GM15510 (cell line): ENCODE measurements around the gene NHERF2.

ENCODE experiments used
- POLR2A ChIP-seq: IDR thresholded peaks from 3 replicates; pipeline ENCODE4 v1.6.1; 2011; ENCODE audit warnings: borderline replicate concordance; ENCODE audit not compliant: insufficient read length; ENCODE audit errors: extremely low read depth

NHERF2 gene

GRCh38 chr16:1999866-2000514 is 26.7 kb upstream of the NHERF2 start:
- TF ChIP-seq POLR2A: no peak

GRCh38 chr16:2001035-2001434 is 25.7 kb upstream of the NHERF2 start:
- no peak for TF ChIP-seq POLR2A

GRCh38 chr16:2001456-2002355 is 25.0 kb upstream of the NHERF2 start:
- no peak for TF ChIP-seq POLR2A

- no peak for TF ChIP-seq POLR2A
Observed at GRCh38 chr16:2002406-2003230, 24.1 kb upstream of the NHERF2 start.

GRCh38 chr16:2003231-2003826 is 23.4 kb upstream of the NHERF2 start:
- no peak for TF ChIP-seq POLR2A

- no peak for TF ChIP-seq POLR2A
Observed at GRCh38 chr16:2003827-2004641, 22.7 kb upstream of the NHERF2 start.

GRCh38 chr16:2004795-2005517 is 21.7 kb upstream of the NHERF2 start:
- no peak for TF ChIP-seq POLR2A

- TF ChIP-seq POLR2A: no peak
Observed at GRCh38 chr16:2005646-2006045, 21.1 kb upstream of the NHERF2 start.

- TF ChIP-seq POLR2A: no peak
Observed at GRCh38 chr16:2006317-2006716, 20.4 kb upstream of the NHERF2 start.

GRCh38 chr16:2007081-2007836 is 19.4 kb upstream of the NHERF2 start:
- TF ChIP-seq POLR2A: no peak

- TF ChIP-seq POLR2A: no peak
Observed at GRCh38 chr16:2008009-2008526, 18.6 kb upstream of the NHERF2 start.

GRCh38 chr16:2008631-2009163 is 18.0 kb upstream of the NHERF2 start:
- no peak for TF ChIP-seq POLR2A
